GM21447 (cell line): ENCODE measurements around the gene SLC8A3.

ENCODE experiments used
- ATAC-seq: cut with Tn5 transposase; IDR thresholded peaks from one replicate; pipeline ENCODE4 v1.9.1; 2021; ENCODE audit not compliant: unreplicated experiment

The SLC8A3 gene

DNA sequence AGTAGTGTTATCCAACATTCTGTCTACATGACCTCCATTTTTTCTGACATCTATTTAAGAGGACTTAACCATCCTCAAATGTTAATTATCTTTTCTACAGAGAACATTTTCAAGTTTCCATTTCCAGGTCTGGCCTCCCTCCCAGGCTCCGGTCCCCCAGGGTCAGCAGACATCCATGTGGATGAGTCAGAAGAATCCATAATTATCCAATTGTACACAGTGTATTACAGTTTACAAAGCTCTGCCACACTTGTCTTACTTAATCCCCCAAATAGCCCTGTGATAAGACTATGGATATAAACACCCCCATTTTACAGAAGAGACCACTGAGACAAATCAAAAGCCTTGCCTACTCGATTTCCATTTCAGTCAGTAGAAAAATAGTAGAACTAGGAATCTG, 65.0 kb downstream of the SLC8A3 start:
- no peak for ATAC-seq

DNA sequence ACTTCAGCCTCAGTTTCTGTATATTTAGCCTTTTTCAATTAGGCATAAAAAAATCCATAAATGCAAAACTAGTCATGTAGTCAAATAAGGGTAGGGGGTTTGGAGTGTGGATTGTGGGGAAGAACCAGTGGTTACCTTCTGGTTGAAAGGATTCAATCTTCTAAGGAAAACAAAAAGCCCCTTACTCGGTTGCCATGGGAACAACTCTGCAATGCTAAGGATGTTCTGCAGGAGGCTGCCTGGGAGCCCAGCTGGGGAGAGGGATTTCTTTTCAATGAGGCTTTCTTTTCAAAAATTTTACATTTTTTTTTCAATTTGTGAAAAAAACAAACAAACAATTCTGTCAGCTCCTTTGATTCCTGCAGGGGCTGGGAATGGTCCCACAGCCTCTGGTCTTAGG, 67.2 kb downstream of the SLC8A3 start:
- no peak for ATAC-seq

DNA sequence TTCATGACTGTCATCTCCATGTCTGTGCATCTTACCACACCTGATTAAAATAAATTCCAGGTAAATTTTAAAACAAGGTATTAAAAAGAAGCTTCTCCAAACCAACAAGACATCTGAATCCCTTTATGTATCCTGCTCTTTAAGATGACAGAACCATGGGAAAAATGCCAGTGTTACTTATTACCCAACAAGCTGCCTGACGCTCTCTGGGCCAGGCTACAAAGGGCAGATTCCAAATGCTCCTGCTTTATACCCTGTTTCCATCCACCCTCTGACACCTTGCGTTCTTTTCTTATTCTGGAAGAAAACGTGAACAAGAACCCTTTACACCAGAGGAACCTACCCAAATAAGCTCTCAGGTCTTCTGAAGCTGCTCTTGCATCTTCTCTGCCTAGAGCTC, 70.7 kb downstream of the SLC8A3 start:
- no peak for ATAC-seq

DNA sequence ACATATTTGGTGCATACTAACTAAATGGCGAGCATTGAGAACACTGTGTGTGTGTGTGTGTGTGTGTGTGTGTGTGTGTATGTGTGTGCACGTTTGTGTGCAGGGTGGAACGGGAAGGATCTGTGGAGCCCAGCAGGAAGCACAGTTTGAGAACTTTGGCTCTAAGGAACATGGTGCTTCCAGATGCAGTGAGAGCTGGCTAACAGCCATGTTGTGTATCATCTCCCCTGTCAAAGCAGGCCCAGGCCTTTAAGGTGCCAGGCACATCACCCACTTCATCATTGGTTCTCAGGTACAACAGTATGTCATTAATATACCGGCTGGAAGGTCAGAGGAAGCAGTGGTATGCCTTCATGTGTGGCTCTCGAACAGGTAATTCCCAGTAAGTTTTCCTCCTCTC, 72.5 kb downstream of the SLC8A3 start:
- no peak for ATAC-seq

DNA sequence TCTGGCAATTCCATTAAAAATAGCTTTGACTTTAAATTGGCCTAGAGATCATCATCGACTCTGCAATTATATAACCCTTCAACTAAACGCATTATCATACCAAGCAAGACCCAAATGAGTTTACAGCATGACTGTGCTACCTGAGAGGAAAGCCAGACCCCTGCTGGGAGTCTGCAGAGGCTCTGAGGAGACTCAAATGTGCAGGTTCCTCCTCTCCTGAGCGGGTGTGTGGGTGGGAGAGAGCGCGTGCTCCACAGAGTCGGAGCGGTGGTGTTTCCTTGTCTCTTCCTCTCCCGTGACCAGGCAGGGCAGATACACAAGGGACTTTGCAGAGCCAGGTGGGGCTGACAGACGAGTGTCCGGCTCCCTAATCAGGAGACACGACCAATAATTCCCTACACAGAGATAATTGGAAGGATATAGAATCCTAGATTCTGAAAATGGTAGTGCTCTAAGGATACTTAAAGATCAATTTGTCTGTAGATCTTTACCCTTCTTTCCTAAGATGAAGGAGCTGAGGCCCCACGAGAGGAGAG, 74.1 kb downstream of the SLC8A3 start:
- ATAC-seq = no peak

DNA sequence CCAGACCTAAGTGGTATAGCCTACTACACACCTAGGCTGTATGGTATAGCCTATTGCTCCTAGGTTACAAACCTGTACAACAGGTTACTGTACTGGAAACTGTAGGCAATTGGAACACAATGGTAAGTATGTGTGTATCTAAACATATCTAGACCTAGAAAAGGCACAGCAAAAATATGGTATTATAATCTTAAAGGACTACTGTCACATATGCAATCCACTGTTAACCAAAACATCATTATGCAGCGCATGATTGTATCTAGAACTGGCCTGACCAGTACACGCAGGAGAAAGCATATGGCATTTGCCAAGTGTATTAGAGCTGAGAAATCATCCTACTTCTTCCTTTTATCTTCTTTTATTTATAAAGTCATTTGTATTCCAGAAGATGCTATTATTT, 75.5 kb downstream of the SLC8A3 start:
- ATAC-seq = no peak

DNA sequence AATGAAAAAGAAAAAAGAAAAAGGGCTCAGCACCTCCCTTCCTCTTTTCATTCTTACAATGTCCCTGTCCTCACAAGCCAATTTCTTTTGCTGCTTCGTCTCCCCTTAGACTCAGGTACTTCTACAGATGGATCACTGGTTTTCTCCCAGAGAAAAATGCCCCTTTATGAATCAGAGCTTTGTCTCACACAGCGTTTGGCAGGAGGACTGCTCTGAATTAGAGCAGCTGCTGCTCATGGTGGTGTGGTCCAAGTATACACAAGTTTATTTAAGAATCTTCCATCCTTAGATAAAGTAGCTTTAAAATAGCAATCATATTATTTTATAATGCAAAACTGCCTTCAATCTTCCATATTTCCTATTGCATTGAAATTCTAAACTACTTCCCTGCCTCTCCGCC, 80.3 kb downstream of the SLC8A3 start:
- ATAC-seq = no peak

DNA sequence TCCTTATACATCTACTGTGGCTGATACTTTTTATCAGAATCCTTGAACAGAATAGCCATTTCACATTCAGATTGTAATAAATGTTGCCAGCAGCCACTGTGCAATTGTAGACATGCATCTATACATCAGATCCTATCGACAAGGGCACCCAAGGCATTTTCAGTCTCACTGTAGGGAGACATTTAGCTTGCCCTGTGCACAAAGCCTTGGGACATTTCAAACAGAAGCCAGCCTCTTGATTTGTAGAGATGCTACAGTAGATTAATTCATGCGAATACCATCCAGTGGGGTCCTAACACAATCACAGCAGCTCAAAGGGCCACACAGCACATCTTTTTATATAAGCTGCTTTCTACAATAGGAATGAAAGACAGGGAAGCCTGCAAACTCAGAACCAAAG, 81.4 kb downstream of the SLC8A3 start:
- no peak for ATAC-seq

DNA sequence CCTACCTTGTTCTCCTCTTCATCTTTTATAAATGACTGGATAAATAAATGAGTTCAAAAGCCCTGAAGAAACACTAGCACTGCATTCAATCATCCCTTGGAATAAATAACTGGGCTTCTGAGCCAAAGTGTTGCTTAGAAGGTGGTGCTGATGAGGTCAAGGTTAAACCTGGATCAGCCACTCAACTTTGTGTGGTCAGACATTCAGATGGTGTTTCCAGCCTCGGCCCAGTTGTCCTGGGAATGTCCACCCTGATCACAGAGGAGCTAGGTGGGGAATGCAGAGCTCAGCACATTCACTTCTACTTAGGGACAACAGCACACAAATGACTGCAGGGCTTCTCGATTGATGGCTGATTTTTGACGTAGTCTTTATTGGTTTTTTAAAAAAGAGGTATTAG, 88.7 kb downstream of the SLC8A3 start:
- ATAC-seq = no peak

DNA sequence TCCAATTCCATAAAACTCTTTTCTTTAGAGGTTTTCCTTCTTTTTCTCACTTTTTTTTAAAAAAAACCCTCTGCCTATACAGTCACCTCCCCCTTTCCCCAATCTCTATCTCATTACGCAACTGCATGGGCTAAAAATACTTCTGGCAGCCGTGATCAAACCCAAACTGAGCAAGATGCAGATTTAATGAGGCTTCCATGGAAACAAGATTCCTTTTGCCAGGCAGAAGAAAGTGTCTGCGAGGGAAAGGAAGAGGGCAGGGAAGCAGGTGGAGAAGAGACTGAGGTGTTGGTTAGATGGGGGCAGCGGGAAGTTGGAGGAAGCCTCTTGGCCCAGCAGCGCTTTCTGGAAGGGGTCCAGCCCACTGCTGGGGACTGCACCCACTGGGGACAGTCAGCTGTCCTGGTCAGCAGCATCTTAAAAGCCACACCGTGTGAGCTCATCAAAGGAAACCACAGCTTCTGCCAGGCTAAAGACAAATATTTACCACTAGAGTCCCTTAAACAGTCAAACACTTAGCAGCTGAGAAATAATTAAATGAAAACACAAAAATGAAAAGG, 90.4 kb downstream of the SLC8A3 start:
- no peak for ATAC-seq

DNA sequence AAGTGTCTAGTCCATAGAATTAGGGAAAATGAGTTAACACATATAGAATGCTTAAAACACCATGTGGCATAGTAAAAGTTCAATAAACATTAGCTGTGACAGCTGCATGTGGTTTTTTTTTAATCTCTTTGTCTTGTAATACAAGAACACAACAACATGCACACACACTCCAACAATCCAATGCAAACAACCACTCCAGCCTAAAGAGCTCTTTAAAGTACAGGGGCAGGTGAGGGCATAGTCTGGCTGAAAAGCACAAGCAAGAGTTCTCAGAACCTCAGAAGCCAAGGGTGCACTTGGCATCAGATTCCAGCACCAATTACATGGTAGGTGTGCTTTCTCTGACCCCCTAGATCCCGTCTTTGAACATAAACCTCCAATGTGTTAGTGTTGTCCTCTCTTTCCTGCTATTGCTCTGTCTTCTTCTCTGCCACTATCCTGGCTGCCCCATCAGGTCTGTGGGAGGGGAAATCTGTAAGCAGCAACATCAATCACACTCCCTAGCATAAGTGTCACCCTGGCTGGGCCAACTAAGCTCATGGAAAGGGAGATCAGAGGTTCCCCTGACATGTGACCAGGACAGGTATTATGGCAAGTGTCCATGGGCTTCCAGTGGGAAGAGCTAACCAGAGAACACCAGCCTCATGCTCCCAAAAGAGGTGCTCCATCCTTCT, 91.0 kb downstream of the SLC8A3 start:
- no peak for ATAC-seq

DNA sequence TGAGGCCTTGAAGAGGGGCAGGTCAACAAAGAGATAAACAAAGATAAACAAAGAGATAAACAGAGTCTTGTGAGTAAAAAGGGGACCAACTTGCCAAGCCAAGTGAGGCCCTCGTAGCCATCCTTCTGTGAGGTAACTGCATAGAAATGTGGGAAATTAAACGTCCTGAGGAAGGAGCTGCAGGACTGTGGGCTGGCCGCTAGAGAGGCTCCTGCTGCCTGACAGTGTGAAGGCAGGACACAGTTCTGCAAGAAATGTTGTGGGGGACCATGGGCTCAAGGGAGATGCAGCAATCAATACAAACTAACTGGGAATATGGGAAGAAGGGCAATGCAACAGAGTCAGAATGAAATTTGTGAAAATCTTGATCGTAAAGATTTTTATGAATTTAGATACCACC, 91.9 kb downstream of the SLC8A3 start:
- no peak for ATAC-seq

DNA sequence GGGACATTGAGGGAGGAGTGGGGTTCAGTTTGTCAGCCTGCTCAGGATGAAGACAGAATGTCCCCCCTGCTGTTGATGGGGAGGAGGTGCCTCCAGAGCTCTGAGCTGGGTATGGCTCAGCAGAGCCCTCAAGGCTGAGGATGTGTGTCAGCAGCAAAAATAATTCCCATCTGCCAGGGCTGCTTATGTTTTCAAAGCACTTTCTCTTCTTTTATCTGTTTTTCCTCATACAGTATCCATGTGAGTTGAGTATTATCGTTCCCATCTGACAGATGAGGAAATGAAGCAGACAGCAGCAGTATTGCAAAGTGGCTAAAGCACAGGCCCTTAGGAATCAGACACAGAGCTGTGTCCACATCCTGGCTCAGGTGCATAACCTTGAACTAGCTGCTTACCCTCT, 94.1 kb downstream of the SLC8A3 start:
- no peak for ATAC-seq

DNA sequence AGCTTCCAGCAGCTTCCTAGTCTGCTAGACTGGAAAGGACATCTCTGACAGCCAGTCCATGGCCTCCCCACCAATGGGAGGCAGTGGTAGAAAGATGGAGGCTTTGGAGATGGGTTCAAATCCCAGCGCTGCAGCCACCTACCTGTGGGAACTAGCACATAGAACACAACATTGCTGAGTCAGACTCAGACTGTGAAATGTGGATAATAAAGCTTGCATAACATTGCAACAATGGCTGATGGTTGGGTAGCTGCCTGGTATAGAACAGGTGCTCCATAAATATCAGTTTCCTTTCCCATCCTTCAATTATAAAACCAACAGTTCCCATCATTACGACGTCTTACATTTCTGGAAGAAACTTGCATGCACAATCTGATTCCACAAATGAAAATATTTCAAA, 94.6 kb downstream of the SLC8A3 start:
- ATAC-seq = no peak

DNA sequence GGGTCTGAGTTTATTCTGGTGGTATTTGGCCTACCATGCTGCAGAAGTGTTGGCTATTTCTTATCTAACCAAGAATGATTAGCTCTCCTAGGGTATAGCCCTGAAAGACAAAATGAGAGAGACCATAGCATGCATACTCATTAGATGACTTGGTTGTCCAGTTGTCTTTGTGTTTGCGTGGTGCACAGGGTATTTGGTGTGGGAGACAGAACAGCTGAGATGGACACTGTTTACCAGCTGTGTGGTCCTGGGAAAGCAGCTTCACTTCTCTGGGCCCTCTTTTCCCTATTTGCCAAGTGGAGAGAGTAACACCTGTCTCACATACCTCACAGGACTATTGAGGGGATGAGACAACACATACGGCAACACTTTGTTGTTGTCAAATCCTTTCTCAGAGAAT, 95.6 kb downstream of the SLC8A3 start:
- ATAC-seq = no peak

DNA sequence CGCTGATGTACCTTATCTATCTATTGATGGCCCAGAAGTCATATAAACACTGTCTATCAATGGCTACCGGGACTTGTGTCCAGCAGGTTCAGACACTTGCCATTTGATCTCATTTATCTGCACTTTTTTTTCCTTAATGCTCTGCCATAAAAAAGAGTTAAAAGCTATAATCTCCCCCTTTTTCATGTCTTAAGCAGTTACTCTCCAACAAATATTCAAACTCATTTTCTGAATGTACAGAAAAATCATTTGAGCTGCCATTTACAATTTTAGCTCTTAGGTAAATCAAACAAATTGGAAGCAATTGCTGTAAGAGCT, 101.4 kb downstream of the SLC8A3 start:
- no peak for ATAC-seq

DNA sequence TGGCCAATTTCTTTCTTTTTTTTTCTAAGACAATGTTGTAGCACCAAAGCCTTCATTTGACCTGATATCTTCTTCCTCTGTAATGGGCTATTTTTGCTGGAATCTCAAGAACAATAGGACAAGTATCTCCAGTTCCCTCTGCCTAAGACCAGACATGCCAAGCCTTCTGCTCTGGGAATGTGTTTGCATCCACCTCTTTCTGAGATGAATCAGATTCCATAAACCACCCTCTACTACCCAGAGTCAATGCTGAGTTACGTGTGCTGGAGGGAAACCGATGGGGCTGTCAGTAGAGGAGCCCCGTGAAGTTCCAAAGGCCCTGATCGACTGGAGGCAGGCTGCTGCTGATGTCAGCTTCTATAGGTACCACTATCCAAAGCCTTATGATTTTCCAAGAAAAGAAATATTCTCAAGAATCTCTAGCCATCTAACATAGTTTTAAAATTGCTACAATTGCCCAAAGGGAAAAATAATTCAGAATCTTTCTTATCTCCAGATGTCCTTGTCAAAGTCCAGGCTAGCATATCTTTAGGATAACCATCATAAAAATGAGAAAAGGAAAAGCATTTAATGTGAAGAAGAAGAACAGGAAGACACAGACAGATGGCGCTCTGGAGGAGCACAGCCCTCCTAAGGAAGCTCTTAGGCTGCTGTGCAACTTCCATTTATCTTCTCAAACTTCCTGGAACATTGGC, 101.9 kb downstream of the SLC8A3 start:
- no peak for ATAC-seq

DNA sequence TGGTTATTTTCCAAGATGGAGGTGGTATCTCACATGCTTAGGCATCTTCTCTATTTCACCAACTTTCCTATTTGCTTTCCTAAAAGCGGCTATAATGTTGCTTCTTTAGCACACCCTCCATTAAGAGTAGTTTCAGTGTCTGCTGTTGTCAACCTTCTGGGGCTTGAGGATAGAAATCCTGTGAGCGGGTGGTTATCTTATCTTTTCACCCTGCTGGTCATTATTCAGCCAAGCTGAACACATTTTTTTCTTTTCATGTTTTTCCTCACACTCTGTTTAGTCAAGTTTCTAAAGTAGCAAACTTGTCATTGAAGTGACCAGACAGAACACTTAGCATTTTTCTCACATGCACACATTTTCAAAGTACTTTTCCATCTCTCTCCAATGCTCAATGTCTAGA, 104.5 kb downstream of the SLC8A3 start:
- no peak for ATAC-seq

DNA sequence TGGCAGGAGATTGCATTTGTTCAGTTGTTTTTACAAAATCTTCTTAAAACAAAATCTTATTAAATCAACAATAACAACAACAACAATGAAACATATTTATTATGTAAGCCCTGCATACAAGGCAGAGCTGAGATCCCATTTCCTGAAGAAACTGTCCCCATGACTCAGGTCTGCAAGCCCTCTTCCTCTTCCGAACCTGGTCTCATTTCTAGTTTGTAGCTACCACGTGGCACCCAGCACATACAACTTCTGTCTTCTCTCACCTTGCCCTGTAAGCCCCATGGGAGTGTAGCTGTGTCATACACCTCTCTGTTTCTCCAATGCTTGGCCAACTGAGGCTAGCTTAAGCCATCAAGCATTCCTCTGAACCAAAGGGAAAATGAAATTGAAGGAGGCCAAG, 106.4 kb downstream of the SLC8A3 start:
- no peak for ATAC-seq

DNA sequence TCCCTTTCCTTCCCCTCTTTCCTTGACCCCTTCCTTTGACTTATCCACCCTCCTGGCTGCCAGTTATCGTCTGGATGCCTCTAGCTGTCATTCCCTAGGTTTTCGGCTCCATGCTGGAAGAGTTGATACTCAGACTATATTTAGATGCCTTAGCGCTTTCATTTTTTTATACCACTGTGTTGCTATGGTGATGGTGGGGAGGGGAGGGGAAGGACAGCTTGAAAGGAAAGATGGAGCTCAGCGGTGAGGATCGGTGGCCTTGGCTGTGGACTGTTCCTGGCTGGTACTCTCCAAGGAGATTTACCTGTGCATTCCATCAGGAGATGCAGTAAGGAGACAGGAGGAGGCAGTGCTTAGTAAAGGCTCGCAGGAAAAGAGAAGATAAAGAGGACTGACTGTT, 108.7 kb downstream of the SLC8A3 start:
- no peak for ATAC-seq

DNA sequence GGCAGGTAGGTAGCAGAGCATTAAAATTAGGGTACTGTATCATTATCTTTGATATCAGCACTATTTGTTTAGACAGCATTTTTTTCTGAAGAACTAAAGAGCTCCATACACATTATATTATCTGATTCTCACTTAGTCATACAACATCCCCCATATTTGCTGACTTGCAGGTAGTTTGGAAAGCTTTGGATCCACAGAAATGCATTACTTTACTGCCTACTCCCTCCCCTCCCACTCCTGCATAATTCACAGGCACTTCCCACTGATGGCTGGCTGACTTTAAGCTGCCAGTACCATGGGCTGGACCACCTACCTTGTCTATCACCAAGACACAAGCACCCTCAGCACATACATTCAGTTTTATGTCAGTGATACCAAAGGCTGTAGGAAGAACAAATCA, 110.4 kb downstream of the SLC8A3 start:
- no peak for ATAC-seq

DNA sequence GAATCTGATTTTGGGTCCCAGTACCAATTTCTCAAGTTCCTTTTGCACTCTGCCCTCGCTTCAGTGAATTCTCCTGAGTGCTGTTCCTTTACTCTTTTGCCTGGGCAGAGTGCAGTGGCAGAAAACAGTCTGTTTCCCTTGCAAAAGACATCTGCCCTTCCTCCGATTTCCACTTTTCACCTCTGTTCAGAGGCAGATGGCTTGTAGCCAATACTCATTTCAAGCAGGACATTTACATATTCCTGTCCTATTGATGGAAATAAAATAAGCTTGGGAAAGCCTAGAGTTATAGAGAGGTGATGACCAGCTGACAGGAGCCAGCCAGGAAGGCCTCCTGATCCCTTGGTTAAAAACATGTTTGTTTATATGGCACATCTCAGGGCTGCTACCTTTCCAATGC, 111.0 kb downstream of the SLC8A3 start:
- ATAC-seq = no peak

DNA sequence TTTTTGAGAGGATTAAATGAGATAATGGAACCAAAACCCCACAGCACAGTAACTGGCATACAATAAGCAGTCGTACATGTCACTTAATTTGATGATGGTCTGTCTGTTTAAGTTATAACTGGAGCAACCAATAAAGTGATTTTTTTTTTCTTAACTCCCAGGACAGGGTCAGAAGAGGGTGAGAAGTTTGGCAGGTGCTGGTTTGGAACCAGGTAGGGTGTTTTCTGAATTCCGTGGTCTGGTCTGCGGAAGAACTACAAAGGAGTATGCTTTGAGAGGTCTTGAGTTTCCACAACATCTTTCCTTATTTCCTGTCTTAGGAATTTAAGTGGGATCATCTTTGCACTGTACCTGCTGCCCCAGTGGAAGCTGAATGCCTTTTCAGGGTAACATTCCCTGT, 111.7 kb downstream of the SLC8A3 start:
- no peak for ATAC-seq
